ENCODE results near the gene ZFAND3.

GRCh38 chr6:38064431-38064830 lies 244.9 kb downstream of the ZFAND3 start:
- no peak for TF ChIP-seq CTCF (IDR thresholded peaks at IDR 0.05; ENCODE audit: extremely low read depth in 1 of 2, insufficient read depth in 1 of 2, low read depth in 1 of 2, low read length in 2 of 2)
- TF ChIP-seq POLR2A (IDR thresholded peaks at IDR 0.05; ENCODE audit: low read depth, low read length), result no peak
- no peak for TF ChIP-seq MAX (IDR thresholded peaks at IDR 0.05; ENCODE audit: insufficient read depth, insufficient read length)
- no peak for TF ChIP-seq EZH2 (IDR thresholded peaks at IDR 0.05; ENCODE audit: borderline replicate concordance, low read depth, low read length, severe bottlenecking)
- no peak for TF ChIP-seq POLR2AphosphoS5 (IDR thresholded peaks at IDR 0.05; ENCODE audit: insufficient read depth, low read depth, low read length)
- no peak for TF ChIP-seq FOS (IDR thresholded peaks at IDR 0.05; ENCODE audit: borderline replicate concordance, insufficient read depth, low read length)
- no peak for TF ChIP-seq JUN (IDR thresholded peaks at IDR 0.05; ENCODE audit: borderline replicate concordance, insufficient read depth, insufficient read length, low read depth)
- no peak for TF ChIP-seq MYC (IDR thresholded peaks at IDR 0.05; ENCODE audit: low read depth, low read length)
